ENCODE results near the gene EXT2. TPM values are rescaled to one million over a fixed set of nuclear protein-coding genes. Genes with fewer than 3 reads are reported as not detected.

Gene EXT2
- total RNA-seq, 1 experiment from 2014 or later, result 42.9 TPM

DNA sequence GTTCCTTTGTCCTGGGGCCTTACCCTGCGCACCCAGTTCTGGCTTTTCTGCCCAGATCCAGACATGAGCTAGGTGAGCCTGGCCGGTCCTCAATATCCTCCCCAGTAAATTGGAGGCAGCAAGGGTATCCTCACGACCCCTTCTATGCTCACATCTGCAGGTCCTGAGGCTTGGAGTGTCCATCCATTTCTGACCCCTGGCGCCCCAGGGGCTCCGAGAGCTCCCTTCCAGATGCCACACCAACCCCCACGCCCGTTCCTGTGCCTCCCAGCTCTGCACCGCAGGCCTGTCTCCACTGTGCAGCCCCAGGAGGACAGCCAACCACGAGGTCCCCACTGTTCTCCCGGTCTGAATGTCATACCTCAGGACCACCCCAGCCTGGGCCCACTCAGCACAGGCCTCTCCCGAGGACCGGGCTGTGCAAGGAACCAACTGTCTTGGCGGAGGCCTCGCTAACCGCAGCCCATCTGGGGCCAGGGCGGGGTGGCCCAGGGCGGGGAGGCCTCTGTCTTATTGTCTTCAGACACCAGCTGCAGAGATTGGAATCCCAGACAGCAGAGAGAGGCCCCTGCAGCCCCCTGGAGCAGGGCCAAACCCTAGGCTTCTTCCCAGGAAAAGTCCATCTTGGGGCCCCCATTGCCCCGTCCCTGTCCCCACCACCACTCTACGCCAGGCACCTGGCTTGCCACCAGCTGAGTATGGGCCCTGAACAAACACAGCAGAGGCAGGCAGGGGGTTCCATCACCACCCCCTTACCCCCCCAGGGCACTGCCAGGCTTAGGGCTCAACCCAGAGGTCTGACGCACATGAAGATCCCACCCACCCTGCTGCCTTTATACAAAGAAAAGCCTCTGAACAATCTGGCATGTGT lies 175.2 kb downstream of the EXT2 start:
- H4K91ac ChIP-seq (ENCODE audit: insufficient read length, low read depth, low read length), result no peak overlapping the region
- H3K56ac ChIP-seq (ENCODE audit: insufficient read length, low read depth, low read length), result no peak overlapping the region
- Mint-ChIP-seq H3K4me3 (no peak overlapping the region), H3K27me3 (ENCODE audit: low read depth) (peaks cover 5% of the 10 kb centered on the region), H3K36me3 (ENCODE audit: insufficient read depth in 1 of 3, low read depth in 3 of 3) (no peaks in the 10 kb centered on the region), H3K4me1 (peaks cover 3 to 12% of the 10 kb centered on the region in 2 experiments; a peak in 3 of 4 replicates), H3K9me3 (no peaks in the 10 kb centered on the region), H3K27ac (no peak overlapping the region; a peak in 1 of 7 replicates)
- no peaks in the 10 kb centered on the region for H3K79me2 ChIP-seq (ENCODE audit: insufficient read depth, low read length)
- no peaks in the 10 kb centered on the region for H3K79me1 ChIP-seq (ENCODE audit: insufficient read depth, low read depth, low read length, poor library complexity, severe bottlenecking)
- no peak overlapping the region for H3K27ac ChIP-seq (ENCODE audit: insufficient read length, low read depth, low read length)
- no peak overlapping the region for H3K4ac ChIP-seq (ENCODE audit: low read depth, low read length)
- H3K14ac ChIP-seq (ENCODE audit: insufficient read depth, low read length), result no peak overlapping the region
- H4K8ac ChIP-seq (replicated peaks; ENCODE audit: insufficient read length, low read depth, low read length), result no peak overlapping the region
- H3T11ph ChIP-seq (ENCODE audit: low read length), result no peak overlapping the region
- no peaks in the 10 kb centered on the region for H4K20me1 ChIP-seq (ENCODE audit: control insufficient read depth, insufficient read depth, insufficient read length)
- H2AK5ac ChIP-seq (ENCODE audit: insufficient read length, low read length), result no peak overlapping the region
- no peaks in the 10 kb centered on the region for H3K4me1 ChIP-seq (ENCODE audit: insufficient read depth, low read length)
- no peak overlapping the region for H3K18ac ChIP-seq (ENCODE audit: insufficient read length, low read depth, low read length)
- H4K5ac ChIP-seq (ENCODE audit: insufficient read length, low read depth, low read length), result no peak overlapping the region
- no peaks in the 10 kb centered on the region for H3K27me3 ChIP-seq (ENCODE audit: insufficient read depth, low read length)
- no peak overlapping the region for H2BK20ac ChIP-seq (ENCODE audit: low read depth, low read length, poor library complexity, severe bottlenecking)
- no peak for DNase-seq
- H2BK120ac ChIP-seq (ENCODE audit: low read depth, low read length, poor library complexity, severe bottlenecking), result no peak overlapping the region
- no peak overlapping the region for H2BK12ac ChIP-seq (ENCODE audit: insufficient read length, low read depth, low read length)
- no peak overlapping the region for H3K4me2 ChIP-seq (ENCODE audit: insufficient read depth, insufficient read length, low read length)
- H2BK5ac ChIP-seq (ENCODE audit: insufficient read length, low read length), result no peak overlapping the region
- no peak overlapping the region for H2BK15ac ChIP-seq (ENCODE audit: low read depth, low read length)
- no peaks in the 10 kb centered on the region for H3K9me3 ChIP-seq (ENCODE audit: control insufficient read depth, low read depth, low read length)
- TF ChIP-seq, protein P1, sequence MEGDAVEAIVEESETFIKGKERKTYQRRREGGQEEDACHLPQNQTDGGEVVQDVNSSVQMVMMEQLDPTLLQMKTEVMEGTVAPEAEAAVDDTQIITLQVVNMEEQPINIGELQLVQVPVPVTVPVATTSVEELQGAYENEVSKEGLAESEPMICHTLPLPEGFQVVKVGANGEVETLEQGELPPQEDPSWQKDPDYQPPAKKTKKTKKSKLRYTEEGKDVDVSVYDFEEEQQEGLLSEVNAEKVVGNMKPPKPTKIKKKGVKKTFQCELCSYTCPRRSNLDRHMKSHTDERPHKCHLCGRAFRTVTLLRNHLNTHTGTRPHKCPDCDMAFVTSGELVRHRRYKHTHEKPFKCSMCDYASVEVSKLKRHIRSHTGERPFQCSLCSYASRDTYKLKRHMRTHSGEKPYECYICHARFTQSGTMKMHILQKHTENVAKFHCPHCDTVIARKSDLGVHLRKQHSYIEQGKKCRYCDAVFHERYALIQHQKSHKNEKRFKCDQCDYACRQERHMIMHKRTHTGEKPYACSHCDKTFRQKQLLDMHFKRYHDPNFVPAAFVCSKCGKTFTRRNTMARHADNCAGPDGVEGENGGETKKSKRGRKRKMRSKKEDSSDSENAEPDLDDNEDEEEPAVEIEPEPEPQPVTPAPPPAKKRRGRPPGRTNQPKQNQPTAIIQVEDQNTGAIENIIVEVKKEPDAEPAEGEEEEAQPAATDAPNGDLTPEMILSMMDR (conservative IDR thresholded peaks at IDR 0.05), result no peak
- WGBS (ENCODE audit: extremely low coverage, insufficient read length, low lambda C conversion rate), result no CpG with 5 or more reads among the region's 20 CpGs
- no peaks in the 10 kb centered on the region for H3K23me2 ChIP-seq (ENCODE audit: insufficient read length, low read depth, low read length, poor library complexity, severe bottlenecking)
- no peak overlapping the region for H3K23ac ChIP-seq (ENCODE audit: insufficient read length, low read depth, low read length)
- H2AFZ ChIP-seq (ENCODE audit: low read length), result no peak overlapping the region
- no peak overlapping the region for H3K9ac ChIP-seq (ENCODE audit: extremely low read depth, insufficient read length, low read length)
